DOHH2 (cell line): ENCODE data around the gene FRMD4B.

ENCODE experiments used
- H3F3A ChIP-seq: fragments of 200-600 bp; sonication (generic), shearing (Covaris generic); 2 replicates; pipeline ENCODE4 v1.6.0; 2016; ENCODE audit warnings: antibody characterized with exemption, mild to moderate bottlenecking; ENCODE audit not compliant: control insufficient read depth, insufficient read depth
- H3K27ac ChIP-seq: fragments of 200-600 bp; sonication (generic); 2 replicates; pipeline ENCODE4 v1.5.1; 2014; ENCODE audit warnings: low read depth, mild to moderate bottlenecking, low read length, moderate library complexity
- H3K27me3 ChIP-seq: fragments of 200-600 bp; sonication (generic); 2 replicates; pipeline ENCODE4 v1.6.1; 2014; ENCODE audit warnings: mild to moderate bottlenecking, low read length, mixed read lengths; ENCODE audit not compliant: control insufficient read depth
- H3K36me3 ChIP-seq: fragments of 200-600 bp; sonication (generic); 2 replicates; pipeline ENCODE4 v1.6.1; 2014; ENCODE audit warnings: mild to moderate bottlenecking, low read length, moderate library complexity, mixed read lengths; ENCODE audit not compliant: control insufficient read depth
- H3K4me1 ChIP-seq: fragments of 200-600 bp; sonication (generic); 2 replicates; pipeline ENCODE4 v1.6.1; 2014; ENCODE audit warnings: mild to moderate bottlenecking, low read length, mixed read lengths; ENCODE audit not compliant: control insufficient read depth
- H3K4me2 ChIP-seq: fragments of 200-600 bp; sonication (generic); 2 replicates; pipeline ENCODE4 v1.6.0; 2014; ENCODE audit warnings: mild to moderate bottlenecking, low read length, moderate library complexity
- H3K4me3 ChIP-seq: fragments of 200-600 bp; sonication (generic); 2 replicates; pipeline ENCODE4 v1.5.1; 2014; ENCODE audit warnings: mild to moderate bottlenecking, low read length, mixed read lengths
- H3K79me2 ChIP-seq: fragments of 200-600 bp; sonication (generic); 2 replicates; pipeline ENCODE4 v1.6.1; 2014; ENCODE audit warnings: mild to moderate bottlenecking, low read length, mixed read lengths; ENCODE audit not compliant: control insufficient read depth
- H3K9me2 ChIP-seq: fragments of 200-600 bp; sonication (generic); replicated peaks from 2 replicates; pipeline ENCODE4 v1.6.1; 2014; ENCODE audit warnings: mild to moderate bottlenecking, low read length, mixed read lengths; ENCODE audit not compliant: control insufficient read depth
- H3K9me3 ChIP-seq: fragments of 200-600 bp; sonication (generic); 2 replicates; pipeline ENCODE4 v1.6.1; 2014; ENCODE audit warnings: antibody characterized with exemption, low read length, mixed read lengths; ENCODE audit not compliant: control insufficient read depth, insufficient read depth
- H4K20me1 ChIP-seq: fragments of 200-600 bp; sonication (generic); 2 replicates; pipeline ENCODE4 v1.6.0; 2014; ENCODE audit warnings: low read depth, mild to moderate bottlenecking, antibody characterized with exemption, low read length, moderate library complexity; ENCODE audit not compliant: control insufficient read depth, insufficient read depth
- EZH2phosphoT487 ChIP-seq: fragments of 200-600 bp; sonication (generic); IDR thresholded peaks from 2 replicates; pipeline ENCODE4 v1.6.1; 2017; ENCODE audit warnings: borderline replicate concordance, mild to moderate bottlenecking, antibody characterized with exemption, low read length, moderate library complexity, mixed read lengths
- TF ChIP-seq, protein P1 (sequence below): fragments of 200-600 bp; sonication (generic); IDR thresholded peaks from one replicate; pipeline ENCODE4 v1.5.1; 2014; ENCODE audit warnings: antibody characterized with exemption, mild to moderate bottlenecking, low read depth, low read length; ENCODE audit not compliant: poor library complexity, severe bottlenecking

FRMD4B gene

DNA sequence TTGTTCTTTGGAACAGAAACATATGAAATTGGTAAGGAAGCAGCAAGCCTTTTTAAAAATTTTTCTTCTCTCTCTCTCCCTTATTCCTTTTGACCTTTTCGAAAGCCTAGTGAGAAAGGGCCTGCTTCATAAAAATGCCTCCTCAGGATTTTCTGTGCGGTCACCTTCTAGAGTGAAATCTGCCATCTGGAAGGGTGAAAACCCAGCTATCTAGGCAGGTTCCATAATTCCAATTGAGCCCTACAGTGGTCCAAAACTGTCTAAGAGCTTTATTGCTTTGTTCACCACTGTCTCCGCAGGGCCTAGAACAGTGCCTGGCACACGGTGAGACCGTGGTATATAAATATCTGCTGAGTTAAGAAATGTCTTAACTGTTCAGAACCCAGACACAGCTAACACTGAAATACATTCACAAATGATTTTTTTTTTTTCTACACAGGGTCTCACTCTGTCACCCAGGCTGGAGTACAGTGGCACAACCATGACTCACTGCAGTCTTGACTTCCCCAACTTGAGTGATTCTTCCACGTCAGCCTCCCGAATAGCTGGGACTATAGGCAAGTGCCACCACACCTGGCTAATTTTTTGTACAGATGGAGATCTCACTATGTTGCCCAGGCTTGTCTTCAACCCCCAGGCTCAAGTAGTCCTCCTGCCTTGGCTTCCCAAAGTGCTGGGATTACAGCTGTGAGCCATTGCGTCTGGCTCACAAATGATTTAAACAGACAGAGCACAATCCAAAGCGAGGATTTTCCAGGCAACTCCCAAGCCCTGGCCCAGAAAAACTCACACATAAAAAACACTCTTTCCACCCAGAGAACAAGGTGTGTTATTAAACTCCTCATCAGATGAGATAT lies 64.4 kb downstream of the FRMD4B start:
- Histone ChIP-seq H3K4me2 (no peak overlapping the region), H3K9me3 (no peaks in the 10 kb centered on the region), H3K27ac (no peak overlapping the region), H3K4me3 (no peak overlapping the region), H3K9me2 (no peaks in the 10 kb centered on the region), H3K36me3 (no peaks in the 10 kb centered on the region), H3K4me1 (peaks cover 4% of the 10 kb centered on the region), H4K20me1 (no peaks in the 10 kb centered on the region), H3F3A (no peaks in the 10 kb centered on the region), H3K79me2 (no peaks in the 10 kb centered on the region), H3K27me3 (no peaks in the 10 kb centered on the region; the same call in 1 of the 2 replicates)
- TF ChIP-seq, protein P1, sequence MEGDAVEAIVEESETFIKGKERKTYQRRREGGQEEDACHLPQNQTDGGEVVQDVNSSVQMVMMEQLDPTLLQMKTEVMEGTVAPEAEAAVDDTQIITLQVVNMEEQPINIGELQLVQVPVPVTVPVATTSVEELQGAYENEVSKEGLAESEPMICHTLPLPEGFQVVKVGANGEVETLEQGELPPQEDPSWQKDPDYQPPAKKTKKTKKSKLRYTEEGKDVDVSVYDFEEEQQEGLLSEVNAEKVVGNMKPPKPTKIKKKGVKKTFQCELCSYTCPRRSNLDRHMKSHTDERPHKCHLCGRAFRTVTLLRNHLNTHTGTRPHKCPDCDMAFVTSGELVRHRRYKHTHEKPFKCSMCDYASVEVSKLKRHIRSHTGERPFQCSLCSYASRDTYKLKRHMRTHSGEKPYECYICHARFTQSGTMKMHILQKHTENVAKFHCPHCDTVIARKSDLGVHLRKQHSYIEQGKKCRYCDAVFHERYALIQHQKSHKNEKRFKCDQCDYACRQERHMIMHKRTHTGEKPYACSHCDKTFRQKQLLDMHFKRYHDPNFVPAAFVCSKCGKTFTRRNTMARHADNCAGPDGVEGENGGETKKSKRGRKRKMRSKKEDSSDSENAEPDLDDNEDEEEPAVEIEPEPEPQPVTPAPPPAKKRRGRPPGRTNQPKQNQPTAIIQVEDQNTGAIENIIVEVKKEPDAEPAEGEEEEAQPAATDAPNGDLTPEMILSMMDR: no peak
- TF ChIP-seq EZH2phosphoT487: no peak

DNA sequence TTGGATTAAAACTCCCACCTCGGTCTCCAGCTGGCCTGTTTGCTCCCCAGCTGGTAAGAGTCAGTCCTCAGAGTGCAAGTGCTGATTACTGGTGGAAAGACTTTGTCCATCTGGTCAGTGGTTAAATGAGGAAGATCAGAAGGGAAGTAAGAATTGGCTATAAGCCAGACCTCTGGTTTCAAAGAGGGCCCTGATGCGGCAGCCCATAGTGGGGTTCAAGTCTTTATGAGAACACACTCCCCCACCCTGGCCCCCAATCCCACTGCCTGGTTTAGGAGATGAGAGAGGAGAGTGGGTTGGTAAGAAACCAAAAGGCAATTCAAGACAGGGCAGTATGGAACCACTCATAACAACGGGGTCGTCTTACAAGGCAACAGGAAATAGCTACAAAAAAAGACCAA lies 65.0 kb downstream of the FRMD4B start:
- no peak for TF ChIP-seq EZH2phosphoT487
- TF ChIP-seq, protein P1: no peak
- H3K9me3 ChIP-seq: no peaks in the 10 kb centered on the region
- H3K79me2 ChIP-seq: no peaks in the 10 kb centered on the region
- H3K4me3 ChIP-seq: no peak overlapping the region
- H3K4me2 ChIP-seq: no peak overlapping the region
- H3K4me1 ChIP-seq: peaks cover 4% of the 10 kb centered on the region; the same call in 1 of the 2 replicates
- H3K36me3 ChIP-seq: no peaks in the 10 kb centered on the region
- H3K27ac ChIP-seq: no peak overlapping the region
- no peaks in the 10 kb centered on the region for H3F3A ChIP-seq
- no peaks in the 10 kb centered on the region for H4K20me1 ChIP-seq
- no peaks in the 10 kb centered on the region; the same call in 1 of the 2 replicates for H3K27me3 ChIP-seq
- H3K9me2 ChIP-seq: no peaks in the 10 kb centered on the region

DNA sequence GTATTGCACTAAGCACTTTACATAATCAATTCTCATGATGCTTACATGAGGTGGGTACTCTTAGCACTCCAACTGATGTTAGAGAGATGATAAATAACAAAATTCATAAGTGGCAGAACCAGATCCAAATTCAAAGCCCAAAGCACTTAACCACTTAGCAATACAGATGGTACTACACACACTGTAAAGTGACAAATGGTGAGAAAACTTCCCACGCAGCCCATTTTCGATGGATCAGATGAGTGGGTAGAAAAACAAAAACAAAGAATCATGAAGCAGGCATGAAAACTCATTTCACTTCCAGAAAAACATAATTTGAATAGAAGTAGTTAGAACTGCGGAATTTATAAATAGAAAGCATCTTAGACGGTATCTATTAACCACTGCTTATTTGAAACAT lies 66.2 kb downstream of the FRMD4B start:
- H3K79me2 ChIP-seq: no peaks in the 10 kb centered on the region
- no peak overlapping the region for H3K27ac ChIP-seq
- peaks cover 4% of the 10 kb centered on the region; the same call in 1 of the 2 replicates for H3K4me1 ChIP-seq
- H3K9me3 ChIP-seq: no peaks in the 10 kb centered on the region
- no peak overlapping the region for H3K4me2 ChIP-seq
- no peaks in the 10 kb centered on the region; the same call in 1 of the 2 replicates for H3K27me3 ChIP-seq
- H3K36me3 ChIP-seq: no peaks in the 10 kb centered on the region
- TF ChIP-seq, protein P1: no peak
- no peak for TF ChIP-seq EZH2phosphoT487
- no peaks in the 10 kb centered on the region for H3K9me2 ChIP-seq
- no peak overlapping the region for H3K4me3 ChIP-seq
- H4K20me1 ChIP-seq: no peaks in the 10 kb centered on the region
- no peaks in the 10 kb centered on the region for H3F3A ChIP-seq
